ENCODE measurements around the gene NTM.
"Not testable (repeated sequence)": the region's sequence is repeated elsewhere in the genome, so short reads cannot be mapped to it uniquely, and the experiment has no call there.

Gene NTM

DNA sequence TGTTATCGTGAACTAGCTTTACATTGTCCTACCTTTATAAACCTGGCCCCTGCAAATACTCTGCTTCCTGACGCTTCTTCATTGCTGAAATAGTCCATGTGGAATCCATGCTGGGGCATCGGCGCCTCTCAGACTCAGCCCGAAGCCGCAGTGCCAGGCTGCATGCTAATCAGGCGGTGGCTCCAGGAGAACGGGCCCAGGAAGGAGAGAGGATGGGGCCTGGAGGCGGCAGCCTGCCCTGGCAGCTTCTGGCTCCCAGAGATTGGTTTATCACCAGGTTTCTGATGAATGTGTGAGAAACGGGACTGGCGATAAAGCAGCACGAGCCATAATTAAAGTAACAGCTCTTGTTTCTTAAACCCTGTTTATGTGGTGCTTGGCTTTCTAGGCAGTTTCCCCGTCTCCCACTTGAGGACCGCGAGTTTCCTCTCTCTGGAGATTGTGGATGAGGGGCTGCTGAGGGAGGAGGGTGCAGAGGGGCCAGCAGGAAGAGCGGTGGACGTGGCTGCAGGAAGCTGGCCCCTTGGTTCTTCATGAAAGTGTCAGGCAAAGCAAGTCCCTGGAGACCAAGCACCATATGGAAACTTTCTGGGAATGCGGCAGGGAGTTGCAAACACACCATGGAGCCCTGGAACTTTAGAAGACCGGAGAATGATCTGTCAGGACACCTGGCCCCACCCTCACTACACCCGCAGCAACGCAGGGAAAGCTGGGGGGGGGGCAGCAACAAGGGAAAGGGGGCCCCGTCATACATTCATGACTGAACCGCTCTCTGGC, 93.4 kb downstream of the NTM start:
- DNase-seq (ENCODE audit: low read depth, low spot score), result no peak

DNA sequence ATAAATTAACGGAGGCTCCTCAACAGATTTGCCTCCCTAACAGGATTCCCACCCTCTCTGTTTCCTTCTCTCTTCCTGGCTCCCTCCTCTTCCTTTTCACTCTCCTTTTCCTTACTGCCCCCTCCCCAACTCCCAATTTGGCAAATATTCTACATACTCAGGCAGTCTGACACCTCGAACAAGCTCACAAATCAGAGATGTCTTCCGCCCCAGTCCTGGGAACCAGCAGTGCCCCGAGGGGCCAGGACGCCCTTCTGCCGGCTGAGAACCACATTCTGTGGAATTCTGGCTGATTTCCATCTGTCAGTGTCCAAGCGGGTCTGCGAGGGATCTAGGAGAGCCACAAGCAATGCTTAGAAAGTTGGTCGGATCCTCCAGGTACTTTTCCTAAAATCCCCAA, 94.0 kb downstream of the NTM start:
- DNase-seq (ENCODE audit: low read depth, low spot score), result no peak

DNA sequence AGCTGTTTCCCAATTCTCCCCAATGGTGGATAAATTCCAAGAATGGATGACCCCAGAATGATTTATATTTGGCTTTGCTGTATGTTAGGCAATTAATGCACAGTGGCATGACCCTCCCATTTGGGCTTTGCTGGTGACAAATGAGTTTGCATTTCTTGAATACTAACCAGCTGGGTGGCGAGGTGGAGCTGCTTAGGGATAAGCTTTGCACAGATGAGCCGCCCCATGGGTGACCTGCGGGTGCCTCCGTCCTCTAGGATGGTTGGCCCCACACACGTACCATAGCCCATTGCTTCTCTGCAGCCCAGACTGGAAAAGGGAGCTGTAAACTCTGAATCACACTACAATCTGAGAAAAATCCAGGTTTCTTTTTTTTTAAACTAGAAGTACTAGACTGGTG, 94.6 kb downstream of the NTM start:
- DNase-seq (ENCODE audit: low read depth, low spot score), result no peak

DNA sequence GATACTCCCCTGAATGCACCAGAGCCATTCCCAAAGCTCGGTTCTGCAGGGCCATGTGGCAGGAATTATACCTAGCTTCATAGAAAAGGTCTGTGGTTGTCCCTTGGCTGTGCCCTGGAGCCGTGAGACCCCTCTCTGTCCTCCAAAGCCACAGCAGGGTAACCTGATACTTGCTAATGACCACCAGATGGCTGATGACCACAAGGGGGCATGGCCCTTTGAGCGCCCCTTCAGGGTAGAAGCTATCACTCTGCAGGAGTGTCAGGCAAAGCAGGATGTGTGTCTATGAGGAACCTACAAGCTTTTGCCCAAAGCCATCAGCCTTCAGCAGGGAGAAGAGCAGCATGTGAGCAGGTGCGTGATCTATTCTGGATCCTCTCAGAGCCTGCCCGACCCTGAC, 95.3 kb downstream of the NTM start:
- peak; percentile 69 for DNase-seq (ENCODE audit: low read depth, low spot score)

DNA sequence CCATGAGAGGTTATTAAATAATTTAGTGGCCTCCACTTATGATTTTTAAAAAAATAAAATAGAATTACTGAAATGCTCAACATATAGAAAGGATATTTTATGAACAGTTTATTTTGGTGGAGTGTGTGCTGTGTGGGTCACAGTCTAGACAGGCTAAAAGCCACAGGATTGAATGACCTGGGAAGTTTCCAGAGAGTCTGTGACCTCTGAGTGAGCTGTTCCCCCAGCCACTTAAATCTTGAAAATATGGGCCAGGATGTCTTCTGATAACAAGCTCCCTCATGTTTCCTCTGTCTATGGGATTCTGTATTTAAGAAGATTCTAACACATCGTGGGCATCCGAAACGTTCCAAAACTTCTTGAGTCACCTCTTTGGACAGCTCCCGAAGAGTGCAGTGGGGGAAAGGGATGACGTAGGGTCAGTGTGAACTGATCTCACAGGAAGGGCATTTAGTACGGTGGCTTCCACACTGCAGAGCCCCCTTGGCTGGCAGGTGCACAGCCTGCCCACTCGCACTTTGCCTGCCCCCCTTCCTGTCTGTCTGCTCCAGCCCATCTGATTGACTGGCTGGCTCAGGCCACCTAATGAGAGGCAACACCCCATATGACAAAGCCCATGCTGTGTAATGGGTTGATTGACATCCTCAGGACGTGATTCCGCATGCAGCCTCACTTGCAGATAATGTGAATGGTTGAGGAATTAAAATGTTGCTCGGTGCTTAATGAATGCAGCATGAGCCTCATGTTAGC, 97.4 kb downstream of the NTM start:
- no peak for DNase-seq (ENCODE audit: low read depth, low spot score)

DNA sequence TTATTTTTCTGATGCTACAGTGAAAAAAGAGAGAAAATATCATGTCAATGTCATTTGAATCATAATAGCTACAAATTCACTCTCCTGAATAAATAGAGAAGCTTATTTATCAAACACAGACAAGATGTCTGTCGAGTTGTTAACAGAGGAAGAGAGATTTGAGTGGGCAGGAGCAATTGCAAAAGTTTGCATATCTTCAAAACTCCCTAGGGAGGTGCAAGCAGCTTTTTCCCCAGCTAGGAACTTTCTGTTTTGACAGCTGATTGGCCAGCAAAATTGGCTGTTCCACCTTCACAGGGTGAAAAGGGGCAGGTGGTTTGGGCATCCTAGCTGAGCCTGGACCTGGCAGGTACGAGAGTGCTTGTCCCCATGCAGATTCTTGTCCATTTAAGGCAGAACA, 98.2 kb downstream of the NTM start:
- DNase-seq (ENCODE audit: low read depth, low spot score), result no peak

DNA sequence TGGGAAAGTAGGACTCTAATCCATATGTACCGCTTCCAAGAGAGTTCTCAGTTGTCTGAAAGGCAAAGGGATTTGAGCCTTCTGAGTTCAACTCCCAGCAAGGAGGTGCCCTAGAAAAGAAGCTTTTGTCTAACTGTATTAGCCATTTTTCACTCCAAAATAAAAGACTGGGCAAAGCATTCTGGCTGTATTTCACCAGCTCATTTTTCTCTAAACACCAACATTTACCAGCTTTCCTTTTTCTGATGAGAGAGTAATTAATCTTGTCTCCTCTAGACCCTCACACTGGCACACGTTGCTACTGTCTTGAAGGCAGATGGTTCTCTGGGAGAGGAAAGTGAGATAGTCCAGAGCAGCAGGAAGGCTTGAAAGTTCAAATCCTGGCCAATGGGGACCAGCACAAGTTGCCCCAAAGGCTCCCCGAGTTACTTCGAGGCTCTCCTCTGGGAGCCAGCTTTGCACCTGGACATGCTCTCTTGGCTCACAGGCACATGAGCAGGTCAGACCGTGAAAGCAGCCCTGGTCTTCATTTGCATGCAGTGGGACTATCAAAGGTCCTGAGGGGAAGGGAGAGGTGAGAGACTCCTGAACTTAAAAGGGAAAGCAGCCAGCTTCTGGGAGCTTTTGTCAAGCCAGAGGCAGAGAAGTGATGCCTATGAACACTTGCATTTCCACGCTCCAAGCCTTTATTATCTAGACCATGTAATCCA, 100.0 kb downstream of the NTM start:
- no peak for DNase-seq (ENCODE audit: low read depth, low spot score)

DNA sequence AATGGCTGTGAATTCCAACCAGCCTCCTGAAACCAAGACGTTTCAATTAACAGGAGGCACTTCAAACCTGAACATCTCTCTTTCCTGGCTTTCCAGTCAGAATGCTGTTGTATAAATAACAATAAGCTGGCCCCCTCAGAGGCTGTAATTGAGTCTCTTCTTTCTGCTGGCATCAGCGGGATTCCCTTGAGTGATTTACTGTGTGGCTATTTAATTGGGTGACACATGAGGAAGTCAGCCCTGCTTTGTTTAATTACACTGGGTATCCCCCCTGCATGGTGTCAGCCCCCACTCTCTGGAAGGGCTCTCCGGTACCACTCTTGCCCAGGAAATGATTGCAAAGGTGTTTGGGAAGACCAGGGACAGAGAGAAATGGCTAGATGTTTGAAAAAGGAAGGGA, 101.6 kb downstream of the NTM start:
- no peak for DNase-seq (ENCODE audit: low read depth, low spot score)

DNA sequence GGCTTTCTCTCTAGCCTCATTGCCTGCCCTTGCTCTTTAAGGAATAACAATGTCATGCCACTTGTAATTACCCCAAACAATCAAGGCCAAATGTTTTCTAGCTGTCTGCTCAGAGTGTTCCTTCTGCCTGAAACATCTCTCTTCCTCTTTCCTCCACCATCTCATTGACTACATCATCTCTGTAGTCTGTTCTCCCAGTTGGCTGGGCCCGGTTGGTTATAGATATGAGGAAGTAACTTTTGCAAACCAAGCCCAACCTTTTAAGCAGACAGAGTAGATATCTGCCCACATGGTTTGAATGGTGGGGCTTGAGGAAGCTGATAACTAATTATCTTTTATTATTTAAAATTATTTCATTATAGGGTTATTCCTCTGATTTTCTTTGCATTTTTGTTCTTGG, 104.5 kb downstream of the NTM start:
- DNase-seq (ENCODE audit: low read depth, low spot score), result no peak

DNA sequence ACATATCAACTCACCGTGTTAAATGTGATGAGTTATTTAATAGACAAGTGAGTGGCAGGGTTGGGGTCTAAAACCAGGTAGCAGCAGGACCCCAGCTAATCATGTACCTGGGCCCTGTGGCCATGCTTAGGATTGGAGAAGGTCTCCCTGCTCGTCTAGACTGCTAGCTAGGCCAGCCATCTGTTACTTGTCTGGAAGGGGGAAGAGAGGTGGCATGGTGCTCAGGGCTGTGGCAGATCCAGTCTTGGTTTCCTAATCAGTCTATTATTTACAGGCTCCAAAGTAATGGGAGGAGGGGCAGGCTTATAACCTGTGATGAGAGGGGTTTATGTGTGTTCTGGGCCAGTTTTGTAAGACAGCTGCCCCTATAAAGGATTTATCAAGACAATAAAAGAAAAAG, 105.9 kb downstream of the NTM start:
- DNase-seq (ENCODE audit: low read depth, low spot score), result no peak

DNA sequence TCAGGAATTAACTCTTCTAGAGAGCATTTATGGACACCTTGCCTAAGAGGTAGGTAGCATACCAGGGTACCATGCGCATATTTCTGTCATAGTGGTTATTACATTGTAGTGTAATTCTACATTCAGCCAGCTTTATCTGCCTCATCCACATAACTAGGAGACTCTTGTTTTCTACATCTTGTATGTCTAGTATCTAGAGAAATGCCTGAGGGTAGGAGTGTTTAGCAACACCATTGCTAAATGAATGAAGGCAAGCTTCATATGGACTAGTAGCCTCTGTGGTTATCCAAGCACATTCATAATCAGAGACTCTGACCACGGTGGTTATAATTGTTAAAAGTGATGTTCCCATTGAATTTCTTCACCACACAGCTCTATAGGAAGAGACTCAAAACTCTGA, 107.9 kb downstream of the NTM start:
- DNase-seq (ENCODE audit: low read depth, low spot score), result no peak

DNA sequence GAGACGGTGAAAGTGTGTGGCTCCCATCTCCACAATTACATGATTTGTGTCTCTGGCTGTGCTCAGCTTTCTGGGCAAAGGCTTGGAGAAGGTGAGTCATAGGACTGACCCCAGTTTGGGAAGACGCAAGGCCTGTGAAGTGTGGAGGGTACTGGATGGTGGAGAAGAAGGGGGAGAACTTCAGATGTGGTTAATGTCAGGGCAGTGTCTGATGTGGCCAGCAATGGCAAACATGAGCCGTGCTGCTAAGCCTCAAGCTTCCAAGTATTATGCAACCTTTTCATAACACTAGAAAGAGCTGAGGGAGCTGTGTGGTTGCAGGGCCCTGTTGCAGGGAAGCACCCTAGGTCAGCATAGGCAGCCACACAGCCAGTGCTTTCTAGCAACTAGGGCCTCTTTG, 110.9 kb downstream of the NTM start:
- no peak for DNase-seq (ENCODE audit: low read depth, low spot score)

DNA sequence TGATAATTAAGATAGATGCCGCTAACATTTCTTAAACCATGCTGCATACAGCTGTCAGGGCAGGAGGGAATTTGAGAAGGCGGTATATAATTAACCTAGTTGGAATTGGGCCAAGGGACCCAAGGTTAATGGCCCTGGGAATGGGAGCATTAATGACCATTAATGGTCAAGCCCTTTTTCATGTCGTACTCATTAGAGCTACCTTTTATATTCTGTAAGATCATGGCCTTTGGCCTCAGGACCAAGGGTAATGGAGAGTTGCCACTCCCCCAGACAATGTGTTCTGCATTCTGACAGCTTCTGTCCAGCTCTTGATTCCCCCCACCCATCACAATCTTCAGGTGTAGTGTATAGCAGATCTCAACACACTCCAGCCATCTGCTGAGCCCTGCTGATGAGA, 111.6 kb downstream of the NTM start:
- DNase-seq (ENCODE audit: low read depth, low spot score), result no peak

DNA sequence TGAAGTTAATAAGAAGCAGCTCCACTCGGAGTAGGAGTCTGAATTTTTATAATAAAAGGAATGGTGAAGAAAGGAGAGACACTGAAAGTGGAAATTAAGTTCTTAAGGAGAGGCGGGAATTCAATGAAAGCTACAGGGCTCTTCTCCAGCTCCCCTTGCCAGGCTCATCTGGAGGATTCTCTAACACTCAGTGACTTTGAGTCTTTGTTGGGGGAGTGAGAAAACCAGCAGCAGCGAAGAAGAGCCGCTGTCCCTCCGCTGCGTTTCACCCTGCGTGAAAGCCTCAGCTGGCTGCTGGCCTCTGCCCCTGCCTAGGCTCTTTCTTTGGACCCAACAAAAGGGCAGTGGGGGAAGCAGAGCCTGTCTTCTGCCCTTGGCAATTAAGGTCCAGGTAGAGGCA, 113.0 kb downstream of the NTM start:
- no peak for DNase-seq (ENCODE audit: low read depth, low spot score)

DNA sequence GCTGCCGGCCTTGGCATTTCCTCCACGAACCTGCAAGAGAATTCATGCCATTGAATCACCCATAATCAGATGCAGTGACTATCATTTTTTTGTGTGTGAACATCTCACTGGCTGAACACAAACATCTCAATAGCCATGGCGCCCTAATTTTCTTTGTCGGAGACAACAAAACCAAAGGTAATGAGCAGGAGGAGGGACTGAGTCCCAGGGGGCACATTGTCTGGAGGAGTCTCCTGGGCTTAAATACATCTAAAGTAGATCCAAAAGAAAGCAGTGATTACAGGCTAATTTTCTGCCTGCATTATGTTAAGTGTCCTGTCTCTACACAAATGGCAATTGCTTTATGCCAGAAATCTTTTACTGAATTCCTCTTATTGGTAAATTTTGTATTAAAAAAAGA, 113.5 kb downstream of the NTM start:
- no peak for DNase-seq (ENCODE audit: low read depth, low spot score)

DNA sequence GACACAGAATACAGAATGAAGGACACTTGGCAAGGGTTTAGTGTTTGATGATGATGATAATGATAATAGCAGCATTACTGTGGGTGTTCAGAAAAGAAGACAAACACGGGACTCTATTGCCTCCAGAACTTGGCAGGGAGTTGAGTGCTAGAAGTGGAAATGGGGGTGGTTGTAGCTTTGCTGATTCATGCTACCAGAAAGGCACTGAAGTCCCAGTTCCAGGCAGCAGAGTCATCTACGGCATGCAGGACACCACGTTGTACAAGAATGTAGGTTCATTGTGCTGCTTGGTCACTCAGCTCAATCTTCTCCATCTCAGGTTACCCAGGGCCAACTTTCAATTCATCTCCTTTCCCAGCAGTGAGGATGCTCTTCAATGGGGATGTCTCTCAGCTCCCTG, 115.7 kb downstream of the NTM start:
- no peak for DNase-seq (ENCODE audit: low read depth, low spot score)

DNA sequence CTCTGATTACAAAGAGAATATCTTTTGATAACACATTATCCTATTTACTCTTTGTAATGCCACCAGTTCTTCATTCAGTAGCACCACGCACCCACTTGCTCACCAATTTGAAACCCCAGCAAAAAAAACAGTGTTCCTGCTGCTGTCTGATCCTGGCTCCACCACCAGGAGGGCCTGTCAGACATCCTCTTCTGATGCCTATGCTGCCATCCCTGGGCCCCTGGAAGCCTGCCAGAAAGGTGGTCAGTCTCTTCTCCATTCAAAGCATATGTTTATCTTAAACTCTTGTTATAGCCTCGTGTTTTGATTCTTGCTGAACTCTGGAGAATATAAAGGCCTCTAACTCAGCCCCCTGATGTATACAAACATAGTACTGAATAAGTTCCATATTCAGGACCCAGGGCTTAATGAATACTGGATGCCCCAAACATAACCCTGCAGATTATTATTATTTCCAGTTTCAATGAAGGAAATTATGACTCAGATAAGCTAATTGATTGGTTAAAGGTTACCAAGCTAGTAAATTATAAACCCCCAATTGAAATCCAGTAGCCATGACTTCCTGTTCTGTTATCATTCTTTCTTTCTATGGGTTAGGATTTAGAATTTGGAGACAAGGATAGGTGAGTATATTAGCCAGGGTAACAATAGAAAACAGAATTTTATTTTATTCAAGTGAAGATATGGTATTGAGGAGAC, 116.7 kb downstream of the NTM start:
- DNase-seq (ENCODE audit: low read depth, low spot score), result no peak

DNA sequence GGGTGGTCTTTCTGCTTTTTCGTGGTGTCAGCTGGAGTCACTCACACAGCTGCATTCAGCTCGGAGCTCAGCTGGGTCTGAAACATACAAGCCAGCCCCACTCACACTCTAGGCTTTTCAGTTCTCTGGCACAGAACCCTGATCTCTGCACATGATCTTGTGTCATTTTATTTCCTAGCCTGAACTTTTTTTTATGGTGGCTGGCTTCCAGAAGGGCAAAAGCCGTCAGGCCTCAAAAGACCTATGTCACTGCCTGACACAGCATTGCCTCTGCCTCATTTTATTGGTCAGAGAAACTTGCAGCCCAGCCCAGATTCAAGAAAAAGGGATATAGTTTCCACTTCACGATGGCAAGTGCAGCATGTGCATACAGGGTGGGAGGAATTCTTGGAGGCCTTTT, 117.8 kb downstream of the NTM start:
- no peak for DNase-seq (ENCODE audit: low read depth, low spot score)

DNA sequence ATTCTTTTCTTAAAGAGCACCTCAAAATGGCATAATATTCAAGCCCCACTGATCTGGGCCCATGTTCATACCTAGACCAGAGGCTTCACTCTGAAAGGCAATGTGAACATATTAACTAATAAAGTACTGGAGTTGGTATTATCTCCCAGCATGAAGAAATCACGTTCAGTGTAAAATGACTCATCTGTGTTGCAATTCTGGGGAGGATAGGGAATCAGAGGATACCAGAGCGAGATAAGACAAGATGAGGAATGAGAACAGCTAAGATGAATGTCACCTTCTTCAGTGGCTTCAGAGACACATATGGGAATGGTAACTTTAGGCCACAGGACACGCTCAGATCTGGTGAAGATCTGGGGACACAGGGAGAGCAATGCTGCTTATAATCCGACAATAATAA, 121.1 kb downstream of the NTM start:
- DNase-seq (ENCODE audit: low read depth, low spot score), result no peak

DNA sequence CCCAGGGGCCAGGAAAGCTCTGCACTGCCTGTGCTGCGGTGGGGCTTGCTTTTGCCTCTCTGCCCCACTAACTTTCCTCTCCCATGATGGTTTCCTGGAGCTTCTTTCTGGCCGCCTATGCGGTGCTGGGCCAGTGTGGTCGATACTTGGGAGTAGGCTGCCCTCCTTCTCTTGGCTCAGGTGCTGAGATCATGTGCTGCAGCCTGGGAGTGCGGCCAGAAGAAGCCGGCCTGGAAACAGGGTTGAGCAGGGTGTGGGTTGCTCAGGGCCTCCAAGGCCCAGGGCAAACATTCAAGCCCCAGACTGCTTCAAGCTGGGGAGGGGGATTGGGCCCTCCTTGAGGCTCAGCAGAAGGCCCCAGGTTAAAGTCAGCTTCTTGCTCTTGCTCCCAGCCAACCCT, 125.0 kb downstream of the NTM start:
- DNase-seq (ENCODE audit: low read depth, low spot score), result no peak

DNA sequence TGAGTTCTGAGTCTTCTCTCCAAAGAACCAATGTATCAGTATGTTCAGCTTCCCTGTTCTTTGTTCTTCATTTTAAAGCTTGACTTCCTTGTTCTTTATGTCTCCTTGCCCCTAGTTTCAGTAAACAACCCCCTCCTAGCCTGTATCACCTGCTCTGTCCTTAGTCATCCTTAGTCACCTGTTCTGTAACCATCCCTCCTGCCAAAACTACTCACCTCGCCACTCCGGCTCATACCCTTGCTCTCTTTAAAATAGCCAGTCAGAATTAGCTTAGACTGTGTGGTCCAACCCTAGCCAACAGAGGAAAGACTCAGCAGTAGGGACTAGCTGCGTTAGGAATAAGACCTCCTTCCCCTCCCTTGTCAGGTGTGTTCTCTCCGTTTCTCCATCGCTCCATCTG, 127.3 kb downstream of the NTM start:
- not testable (repeated sequence) for DNase-seq (ENCODE audit: low read depth, low spot score)

DNA sequence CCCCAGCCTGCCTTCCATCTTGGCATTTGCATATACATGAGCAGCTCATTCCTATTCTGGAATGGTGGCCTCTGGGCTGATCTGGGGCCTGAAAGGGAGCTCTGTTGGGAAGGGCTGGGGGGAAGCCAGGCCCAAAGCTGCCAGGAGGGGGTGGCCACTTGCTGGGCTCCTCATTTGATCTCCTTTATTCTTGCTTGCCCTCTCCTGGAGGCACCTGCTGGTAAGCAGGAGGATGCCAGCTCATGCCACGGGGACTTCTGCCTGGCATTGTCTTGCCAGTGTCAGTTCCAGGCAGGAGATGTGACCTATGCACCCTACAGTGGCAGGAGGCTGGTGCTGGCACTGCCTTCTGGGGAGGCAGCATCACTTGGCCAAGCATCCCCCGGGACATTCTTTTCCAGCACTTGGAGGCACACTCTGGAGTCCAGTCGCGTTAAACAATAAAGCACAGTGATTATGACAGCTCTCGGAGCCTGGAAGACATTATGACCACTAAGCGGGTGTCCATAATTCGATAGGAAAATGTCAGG, 128.3 kb downstream of the NTM start:
- DNase-seq (ENCODE audit: low read depth, low spot score), result no peak

Measured in iPS DF 19.7 (cell line).